H1 (cell line): ENCODE measurements around the gene CEBPG. TPM values are rescaled to one million over a fixed set of nuclear protein-coding genes. Genes with fewer than 3 reads are reported as not detected.

Source experiments
- CTCF ChIA-PET: fragments of 300-600 bp; sonication (Branson Sonifier 250); formaldehyde crosslinking; loops from one replicate; lab custom pipeline; 2021; ENCODE audit not compliant: partially characterized antibody; lab: Charles Lee
- POLR2A ChIA-PET: fragments of 300-600 bp; sonication (Branson Sonifier 250); formaldehyde crosslinking; loops from one replicate; lab custom pipeline; 2021; ENCODE audit warnings: inconsistent platforms; ENCODE audit not compliant: partially characterized antibody; lab: Charles Lee
- DNase-seq, 2 experiments: peaks; one replicate each; pipeline versions ENCODE4 v3.0.0 to v3.0.0-alpha.2; 2010 to 2022; ENCODE audit warnings: low spot score in 2 of 2, low read depth in 1 of 2, mixed read lengths in 1 of 2
- FAIRE-seq: peaks from 2 replicates; lab custom pipeline; 2011; peaks lifted over from hg19 to GRCh38; lab: Jason Lieb, UNC
- H2AFZ ChIP-seq: 2 replicates; pipeline ENCODE4 v1.8.1; 2012; ENCODE audit warnings: low read length, inconsistent platforms
- H2AK5ac ChIP-seq: 2 replicates; pipeline ENCODE4 v1.6.1; 2013; ENCODE audit warnings: low read depth, low read length
- H2BK120ac ChIP-seq: replicated peaks from 2 replicates; pipeline ENCODE3; 2013; ENCODE audit warnings: low read depth, low read length, inconsistent platforms
- H2BK12ac ChIP-seq: 2 replicates; pipeline ENCODE4 v1.6.1; 2013; ENCODE audit warnings: low read depth, low read length
- H2BK15ac ChIP-seq: 2 replicates; pipeline ENCODE4 v1.6.1; 2013; ENCODE audit warnings: low read length
- H2BK20ac ChIP-seq: 2 replicates; pipeline ENCODE4 v1.6.1; 2013; ENCODE audit warnings: low read length
- H2BK5ac ChIP-seq: 2 replicates; pipeline ENCODE4 v1.6.1; 2013; ENCODE audit warnings: low read depth, low read length
- H3K14ac ChIP-seq: 2 replicates; pipeline ENCODE4 v1.6.1; 2013; ENCODE audit warnings: inconsistent platforms; ENCODE audit not compliant: insufficient read length
- H3K18ac ChIP-seq: 2 replicates; pipeline ENCODE4 v1.6.1; 2013; ENCODE audit warnings: low read length; ENCODE audit errors: extremely low read depth
- H3K23ac ChIP-seq: 2 replicates; pipeline ENCODE4 v1.6.1; 2013; ENCODE audit warnings: inconsistent platforms; ENCODE audit not compliant: insufficient read length
- H3K23me2 ChIP-seq: 2 replicates; pipeline ENCODE4 v1.6.1; 2013; ENCODE audit warnings: low read depth, low read length
- H3K27ac ChIP-seq: 2 replicates; pipeline ENCODE4 v1.6.1; 2011; ENCODE audit warnings: low read depth, low read length, inconsistent platforms
- H3K27me3 ChIP-seq, 4 experiments: replicated peaks in 1 of 4; 1 replicate in 1 of 4; 2 replicates in 3 of 4; pipeline versions ENCODE4 v1.6.1 to v1.8.1; 2011 to 2013; ENCODE audit warnings: low read length in 3 of 4, mild to moderate bottlenecking in 3 of 4, inconsistent platforms in 2 of 4, mixed read lengths in 2 of 4, moderate library complexity in 1 of 4; ENCODE audit not compliant: control insufficient read depth in 3 of 4, insufficient read depth in 3 of 4; ENCODE audit errors: extremely low read depth in 1 of 4
- H3K36me3 ChIP-seq, 4 experiments: 2 replicates each; pipeline versions ENCODE4 v1.6.1 to v1.8.1; 2011 to 2013; ENCODE audit warnings: mild to moderate bottlenecking in 4 of 4, low read length in 3 of 4, moderate library complexity in 2 of 4, control low read depth in 1 of 4, inconsistent platforms in 1 of 4; ENCODE audit not compliant: insufficient read depth in 4 of 4, control insufficient read depth in 2 of 4
- H3K4ac ChIP-seq: replicated peaks from 2 replicates; pipeline ENCODE3; 2013; ENCODE audit warnings: low read length, low read depth, mixed read lengths, inconsistent platforms; ENCODE audit not compliant: insufficient read length
- H3K4me1 ChIP-seq, 4 experiments: replicated peaks in 1 of 4; 1 replicate in 1 of 4; 2 replicates in 3 of 4; pipeline versions ENCODE4 v1.6.1 to v1.8.1; 2011 to 2013; ENCODE audit warnings: low read length in 3 of 4, inconsistent platforms in 2 of 4, mixed read lengths in 1 of 4; ENCODE audit not compliant: insufficient read depth in 4 of 4, control insufficient read depth in 3 of 4
- H3K4me2 ChIP-seq, 2 experiments: 2 replicates each; pipeline versions ENCODE4 v1.6.1 to v1.8.1; 2011 to 2013; ENCODE audit warnings: low read depth in 2 of 2, low read length in 2 of 2, control low read depth in 1 of 2, inconsistent platforms in 1 of 2, mild to moderate bottlenecking in 1 of 2; ENCODE audit not compliant: insufficient read depth in 1 of 2
- H3K4me3 ChIP-seq, 4 experiments: fragments of 200-600, 300-600 bp in 1 of 4; sonication (generic), shearing (Covaris generic), sonication (Bioruptor Twin) in 1 of 4; 2 replicates each; pipeline versions ENCODE4 v1.5.1 to v1.8.1; 2011 to 2016; ENCODE audit warnings: low read length in 4 of 4, low read depth in 3 of 4, control low read depth in 2 of 4, inconsistent platforms in 2 of 4, mild to moderate bottlenecking in 2 of 4, mixed read lengths in 1 of 4, moderate library complexity in 1 of 4; ENCODE audit not compliant: insufficient read depth in 2 of 4; ENCODE audit errors: extremely low read depth in 1 of 4
- H3K56ac ChIP-seq: replicated peaks from 2 replicates; pipeline ENCODE3; 2013; ENCODE audit warnings: low read depth, mild to moderate bottlenecking, mixed read lengths, low read length, inconsistent platforms; ENCODE audit not compliant: insufficient read length
- H3K79me1 ChIP-seq: 2 replicates; pipeline ENCODE4 v1.6.1; 2013; ENCODE audit warnings: low read depth, low read length, control low read depth
- H3K79me2 ChIP-seq, 2 experiments: 2 replicates each; pipeline versions ENCODE4 v1.6.1 to v1.8.1; 2012 to 2013; ENCODE audit warnings: low read length in 2 of 2, mild to moderate bottlenecking in 2 of 2, inconsistent platforms in 1 of 2; ENCODE audit not compliant: insufficient read depth in 2 of 2, control insufficient read depth in 1 of 2
- H3K9ac ChIP-seq, 4 experiments: replicated peaks in 1 of 4; 1 replicate in 1 of 4; 2 replicates in 3 of 4; pipeline versions ENCODE4 v1.6.1 to v1.8.1; 2011 to 2013; ENCODE audit warnings: low read depth in 3 of 4, low read length in 3 of 4, control low read depth in 2 of 4, mild to moderate bottlenecking in 2 of 4, moderate library complexity in 2 of 4, inconsistent platforms in 1 of 4; ENCODE audit errors: extremely low read depth in 1 of 4
- H3K9me3 ChIP-seq, 2 experiments: 2 replicates each; pipeline versions ENCODE4 v1.6.1 to v1.8.1; 2012 to 2013; ENCODE audit warnings: mild to moderate bottlenecking in 2 of 2, moderate library complexity in 2 of 2, control low read depth in 1 of 2, inconsistent platforms in 1 of 2, low read depth in 1 of 2, low read length in 1 of 2, mixed read lengths in 1 of 2; ENCODE audit not compliant: insufficient read depth in 2 of 2
- H4K20me1 ChIP-seq, 2 experiments: replicated peaks in 1 of 2; 2 replicates each; pipeline versions ENCODE3 to v1.8.1; 2011 to 2013; ENCODE audit warnings: inconsistent platforms in 2 of 2, low read length in 2 of 2, mild to moderate bottlenecking in 1 of 2; ENCODE audit not compliant: insufficient read depth in 2 of 2, control insufficient read depth in 1 of 2
- H4K5ac ChIP-seq: 2 replicates; pipeline ENCODE4 v1.6.1; 2013; ENCODE audit warnings: low read length, low read depth, mixed read lengths, inconsistent platforms; ENCODE audit not compliant: insufficient read length
- H4K8ac ChIP-seq: 2 replicates; pipeline ENCODE4 v1.8.0; 2013; ENCODE audit warnings: mild to moderate bottlenecking, moderate library complexity, low read length, inconsistent platforms; ENCODE audit not compliant: insufficient read depth; ENCODE audit errors: extremely low read depth
- H4K91ac ChIP-seq: replicated peaks from 2 replicates; pipeline ENCODE3; 2013; ENCODE audit warnings: low read length, mixed read lengths, inconsistent platforms; ENCODE audit not compliant: insufficient read length
- GTF2F1 ChIP-seq: IDR thresholded peaks from 2 replicates; pipeline ENCODE4 v1.6.1; 2012; ENCODE audit warnings: low read depth, low read length, improper control_type of control experiment, borderline replicate concordance
- HDAC2 ChIP-seq, 2 experiments: fragments of 300-600 bp in 1 of 2; sonication (generic) in 1 of 2; IDR thresholded peaks; 2 replicates each; pipeline ENCODE4 v1.6.1; 2011 to 2012; ENCODE audit warnings: low read depth in 2 of 2, low read length in 2 of 2, mild to moderate bottlenecking in 2 of 2, moderate library complexity in 2 of 2, borderline replicate concordance in 1 of 2, inconsistent platforms in 1 of 2
- TAF1 ChIP-seq: IDR thresholded peaks from 2 replicates; pipeline ENCODE4 v1.6.1; 2011; ENCODE audit warnings: mild to moderate bottlenecking, low read depth, low read length
- WGBS, 2 experiments: shearing (Covaris generic) in 1 of 2; methylation state at CpG; one replicate each; pipeline versions ENCODE4 v1.1.6 to v1.1.7; 2013 to 2015; ENCODE audit warnings: low lambda C conversion rate in 2 of 2, mixed read lengths in 2 of 2, inconsistent platforms in 1 of 2, low coverage in 1 of 2, missing lambda C conversion rate in 1 of 2; ENCODE audit not compliant: insufficient replicate concordance in 2 of 2, insufficient coverage in 1 of 2, insufficient read length in 1 of 2; ENCODE audit errors: extremely low coverage in 1 of 2, missing lambda C conversion rate in 1 of 2; 5-methylcytosine and 5-hydroxymethylcytosine counted together
- polyA plus RNA-seq, 7 experiments: library from polyadenylated mRNA; depleted of rRNA in 3 of 7; stranded (reverse) in 5 of 7; unstranded in 2 of 7; fragments of >200 nt in 5 of 7; fragments of 200-250 nt in 2 of 7; gene quantifications; 1 replicate in 5 of 7; 2 replicates in 1 of 7; 4 replicates in 1 of 7; pipeline versions ENCODE4 v1.2.1 to v1.2.3, GENCODE V29; 2011 to 2013; ENCODE audit warnings: missing spikeins in 2 of 7, mixed read lengths in 2 of 7
- total RNA-seq: library from RNA; stranded (reverse); fragmentation: NEBNext Ultra II Directional; extraction: Animal tissue kit (Norgen Biotek cat#: 25700); gene quantifications from 2 replicates; pipeline ENCODE4 v1.2.1, GENCODE V29; 2021
- TF ChIP-seq, protein P1 (sequence below): IDR thresholded peaks from 2 replicates; pipeline ENCODE4 v1.6.1; 2011; ENCODE audit warnings: low read length, improper control_type of control experiment

Gene CEBPG
- total and polyA plus RNA-seq, 2 of the 8 experiments (the other 6 are each of a cell fraction or from before 2014, with no cell fraction given): 12.3 to 35.4 TPM

DNA sequence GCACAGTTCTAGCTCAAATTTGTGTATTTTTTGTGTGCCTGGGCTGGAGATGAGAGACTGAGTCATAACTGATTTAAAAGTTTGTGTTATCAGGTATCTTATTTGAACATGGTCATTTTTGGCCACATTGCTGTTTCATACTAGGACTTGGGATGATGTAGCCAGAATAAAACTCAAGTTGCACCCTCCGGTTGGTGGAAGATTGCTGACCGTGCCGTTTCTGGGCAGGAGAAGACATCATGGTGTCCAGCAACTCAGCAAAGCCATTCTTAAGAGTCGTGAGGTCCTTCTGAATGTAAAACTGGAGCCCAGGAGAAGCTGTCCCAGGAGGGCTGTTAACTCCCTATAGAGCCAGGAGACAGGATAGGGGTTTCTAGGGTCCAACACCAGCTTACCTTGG, 7.6 kb downstream of the CEBPG start:
- Histone ChIP-seq H3K27me3 (no peaks in the 10 kb centered on the region), H2BK20ac (no peak overlapping the region), H2AK5ac (no peak overlapping the region), H3K9ac (no peak overlapping the region), H3K27ac (no peak overlapping the region), H4K91ac (no peak overlapping the region), H4K20me1 (peaks cover 22 to 26% of the 10 kb centered on the region in 2 experiments), H2AFZ (no peak overlapping the region), H2BK120ac (no peak overlapping the region), H3K79me1 (peaks cover 22% of the 10 kb centered on the region), H2BK15ac (no peak overlapping the region), H3K23ac (no peak overlapping the region), H2BK12ac (no peak overlapping the region), H3K4me3 (no peak overlapping the region), H4K5ac (no peak overlapping the region), H3K79me2 (peaks cover 14 to 93% of the 10 kb centered on the region in 2 experiments), H3K4me1 (peaks cover 2 to 9% (median 6%) of the 10 kb centered on the region in 4 experiments; a peak in 6 of 7 replicates), H2BK5ac (no peak overlapping the region), H3K4ac (no peak overlapping the region), H3K9me3 (no peaks in the 10 kb centered on the region), H3K36me3 (peaks cover 0 to 9% (median 2%) of the 10 kb centered on the region in 4 experiments; a peak in 4 of 8 replicates), H4K8ac (no peak overlapping the region), H3K4me2 (no peak overlapping the region), H3K56ac (no peak overlapping the region), H3K23me2 (no peaks in the 10 kb centered on the region), H3K18ac (no peak overlapping the region), H3K14ac (no peak overlapping the region)
- WGBS, 2 experiments: 87% methylated on average over 4 of the region's 4 CpGs; no CpG with 5 or more reads in 1 of the 2 experiments
- ChIA-PET POLR2A (interaction anchor here (0.6 to 1.7 kb wide), 6 partner anchors 8 to 736 kb away, joined by 3 to 4 read pairs (median 3); partner anchors contain the start of gene CEBPG), CTCF (interaction anchor here (1.0 to 3.9 kb wide), 7 partner anchors 12 to 248 kb away, joined by 3 to 21 read pairs (median 3); no protein-coding TSS in a partner anchor)
- no peak for TF ChIP-seq HDAC2 (IDR thresholded peaks at IDR 0.05; ENCODE audit: borderline replicate concordance in 1 of 2, low read depth in 2 of 2, low read length in 2 of 2)
- TF ChIP-seq TAF1: no peak
- TF ChIP-seq GTF2F1: no peak
- TF ChIP-seq, protein P1, sequence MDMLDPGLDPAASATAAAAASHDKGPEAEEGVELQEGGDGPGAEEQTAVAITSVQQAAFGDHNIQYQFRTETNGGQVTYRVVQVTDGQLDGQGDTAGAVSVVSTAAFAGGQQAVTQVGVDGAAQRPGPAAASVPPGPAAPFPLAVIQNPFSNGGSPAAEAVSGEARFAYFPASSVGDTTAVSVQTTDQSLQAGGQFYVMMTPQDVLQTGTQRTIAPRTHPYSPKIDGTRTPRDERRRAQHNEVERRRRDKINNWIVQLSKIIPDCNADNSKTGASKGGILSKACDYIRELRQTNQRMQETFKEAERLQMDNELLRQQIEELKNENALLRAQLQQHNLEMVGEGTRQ: no peak
- FAIRE-seq (no peak), DNase-seq (no peak)
